HG02642 (cell line): ENCODE results near the gene ST3GAL6.

Source experiments
- ATAC-seq: cut with Tn5 transposase; IDR thresholded peaks from one replicate; pipeline ENCODE4 v1.9.1; 2021; ENCODE audit warnings: mild to moderate bottlenecking; ENCODE audit not compliant: unreplicated experiment, poor library complexity

Gene ST3GAL6

GRCh38 chr3:98739266-98739665 lies 23.9 kb upstream of the ST3GAL6 start:
- no peak for ATAC-seq

- ATAC-seq: no peak
Observed at GRCh38 chr3:98740324-98740723, 22.8 kb upstream of the ST3GAL6 start.

GRCh38 chr3:98741121-98741716 lies 21.9 kb upstream of the ST3GAL6 start:
- ATAC-seq: no peak

GRCh38 chr3:98743071-98743470 lies 20.1 kb upstream of the ST3GAL6 start:
- no peak for ATAC-seq

- peak; percentile 44 for ATAC-seq
Observed at GRCh38 chr3:98744283-98744682, 18.9 kb upstream of the ST3GAL6 start.

- no peak for ATAC-seq
Observed at GRCh38 chr3:98745718-98746117, 17.4 kb upstream of the ST3GAL6 start.

GRCh38 chr3:98746122-98746521 lies 17.0 kb upstream of the ST3GAL6 start:
- ATAC-seq: no peak

GRCh38 chr3:98746882-98747281 lies 16.3 kb upstream of the ST3GAL6 start:
- no peak for ATAC-seq

GRCh38 chr3:98750276-98750919 lies 12.7 kb upstream of the ST3GAL6 start:
- ATAC-seq: no peak

GRCh38 chr3:98754483-98754882 lies 8.7 kb upstream of the ST3GAL6 start:
- no peak for ATAC-seq

- no peak for ATAC-seq
Observed at GRCh38 chr3:98755601-98756000, 7.5 kb upstream of the ST3GAL6 start.

GRCh38 chr3:98759629-98760028 lies 3.5 kb upstream of the ST3GAL6 start:
- no peak for ATAC-seq

- ATAC-seq: no peak
Observed at GRCh38 chr3:98761643-98762229, 1.4 kb upstream of the ST3GAL6 start.

- peak; percentile 19 for ATAC-seq
Observed at GRCh38 chr3:98763819-98764418, 779 bp downstream of the ST3GAL6 start.

- ATAC-seq: no peak
Observed at GRCh38 chr3:98764472-98764884, 1.3 kb downstream of the ST3GAL6 start.

- no peak for ATAC-seq
Observed at GRCh38 chr3:98765721-98766120, 2.6 kb downstream of the ST3GAL6 start.

GRCh38 chr3:98766924-98767323 lies 3.8 kb downstream of the ST3GAL6 start:
- no peak for ATAC-seq

GRCh38 chr3:98768961-98769360 lies 5.8 kb downstream of the ST3GAL6 start:
- no peak for ATAC-seq

- ATAC-seq: no peak
Observed at GRCh38 chr3:98769448-98769847, 6.3 kb downstream of the ST3GAL6 start.

GRCh38 chr3:98770261-98771039 lies 7.3 kb downstream of the ST3GAL6 start:
- ATAC-seq: peak; percentile 84

GRCh38 chr3:98772022-98772421 lies 8.9 kb downstream of the ST3GAL6 start:
- ATAC-seq: no peak
